IMR-90 (cell line): Measurements from ENCODE around the gene SIPA1L3. TPM values are rescaled to one million over a fixed set of nuclear protein-coding genes. Genes with fewer than 3 reads are reported as not detected.

Experiments used
- ATAC-seq: fragments of 200-7000 bp; cut with Tn5 transposase; 2 replicates; pipeline ENCODE4 v1.9.1; 2020; ENCODE audit warnings: low read depth, mild to moderate bottlenecking, moderate library complexity
- BruUV-seq: library from RNA; stranded (reverse); fragments of 400-500 nt; replicated peaks from 2 replicates; lab custom pipeline; 2021; lab: Mats Ljungman, UMichigan
- CTCF ChIA-PET: fragments of 300-600 bp; formaldehyde crosslinking; extraction: SDS; loops from one replicate; lab custom pipeline; 2021; ENCODE audit warnings: antibody characterized with exemption; lab: Yijun Ruan, JAX
- POLR2A ChIA-PET: fragments of 300-600 bp; sonication (Branson Sonifier 250); formaldehyde crosslinking; loops from one replicate; lab custom pipeline; 2022; ENCODE audit warnings: antibody characterized with exemption; ENCODE audit not compliant: unreplicated experiment; lab: Charles Lee
- DNase-seq: peaks from one replicate; pipeline ENCODE4 v3.0.0; 2013
- H2AFZ ChIP-seq: replicated peaks from 2 replicates; pipeline ENCODE3; 2013; ENCODE audit warnings: low read length, mild to moderate bottlenecking; ENCODE audit not compliant: poor library complexity
- H2AK5ac ChIP-seq: 2 replicates; pipeline ENCODE4 v1.6.1; 2013; ENCODE audit warnings: low read depth, low read length, inconsistent platforms
- H2AK9ac ChIP-seq: replicated peaks from 2 replicates; pipeline ENCODE3; 2013; ENCODE audit warnings: mild to moderate bottlenecking, low read depth, low read length, moderate library complexity; ENCODE audit not compliant: poor library complexity
- H2BK120ac ChIP-seq: 2 replicates; pipeline ENCODE4 v1.6.1; 2013; ENCODE audit warnings: low read depth, low read length, inconsistent platforms
- H2BK15ac ChIP-seq: 3 replicates; pipeline ENCODE4 v1.6.1; 2013; ENCODE audit warnings: low read depth, low read length, inconsistent platforms
- H2BK20ac ChIP-seq: 2 replicates; pipeline ENCODE4 v1.6.1; 2013; ENCODE audit warnings: low read depth, mild to moderate bottlenecking, inconsistent platforms, low read length, moderate library complexity
- H2BK5ac ChIP-seq: 2 replicates; pipeline ENCODE4 v1.6.1; 2013; ENCODE audit warnings: mild to moderate bottlenecking, low read depth, low read length, inconsistent platforms; ENCODE audit not compliant: poor library complexity, severe bottlenecking
- H3K14ac ChIP-seq: replicated peaks from 2 replicates; pipeline ENCODE4 v1.6.1; 2013; ENCODE audit warnings: low read depth, low read length, inconsistent platforms
- H3K18ac ChIP-seq: 2 replicates; pipeline ENCODE4 v1.6.1; 2013; ENCODE audit warnings: low read depth, low read length, control low read depth
- H3K23ac ChIP-seq: 2 replicates; pipeline ENCODE4 v1.6.1; 2013; ENCODE audit warnings: low read depth, low read length, inconsistent platforms
- H3K27ac ChIP-seq: 2 replicates; pipeline ENCODE4 v1.5.1; 2013; ENCODE audit warnings: mild to moderate bottlenecking, control low read depth, low read length; ENCODE audit not compliant: insufficient read depth
- H3K27me3 ChIP-seq: 2 replicates; pipeline ENCODE4 v1.6.1; 2013; ENCODE audit warnings: low read length; ENCODE audit not compliant: control insufficient read depth, insufficient read depth
- H3K36me3 ChIP-seq: 2 replicates; pipeline ENCODE4 v1.6.1; 2013; ENCODE audit warnings: low read length, mixed read lengths; ENCODE audit not compliant: control insufficient read depth, insufficient read depth
- H3K4ac ChIP-seq: 2 replicates; pipeline ENCODE4 v1.6.1; 2013; ENCODE audit warnings: low read depth, low read length, inconsistent platforms
- H3K4me1 ChIP-seq: 2 replicates; pipeline ENCODE4 v1.6.1; 2013; ENCODE audit warnings: low read length, mixed read lengths; ENCODE audit not compliant: control insufficient read depth, insufficient read depth
- H3K4me2 ChIP-seq: 2 replicates; pipeline ENCODE4 v1.6.1; 2013; ENCODE audit warnings: low read depth, mild to moderate bottlenecking, control low read depth, low read length, moderate library complexity
- H3K4me3 ChIP-seq: 2 replicates; pipeline ENCODE4 v1.5.1; 2013; ENCODE audit warnings: low read depth, mild to moderate bottlenecking, control low read depth, low read length, moderate library complexity; ENCODE audit not compliant: insufficient read depth
- H3K56ac ChIP-seq: 2 replicates; pipeline ENCODE4 v1.6.1; 2013; ENCODE audit warnings: low read length, inconsistent platforms; ENCODE audit not compliant: insufficient read depth; ENCODE audit errors: extremely low read depth
- H3K79me1 ChIP-seq, 2 experiments: 2 replicates each; pipeline ENCODE4 v1.6.1; 2013; ENCODE audit warnings: low read length in 2 of 2, inconsistent platforms in 1 of 2, low read depth in 1 of 2
- H3K9ac ChIP-seq: 2 replicates; pipeline ENCODE4 v1.6.1; 2013; ENCODE audit warnings: low read depth, low read length, control low read depth
- H3K9me1 ChIP-seq: 2 replicates; pipeline ENCODE4 v1.6.1; 2013; ENCODE audit warnings: low read length, inconsistent platforms; ENCODE audit not compliant: insufficient read depth
- H3K9me3 ChIP-seq: 2 replicates; pipeline ENCODE4 v1.6.1; 2013; ENCODE audit warnings: low read length; ENCODE audit not compliant: control insufficient read depth, insufficient read depth
- H4K20me1 ChIP-seq: 2 replicates; pipeline ENCODE4 v1.6.1; 2013; ENCODE audit warnings: low read length, inconsistent platforms; ENCODE audit not compliant: insufficient read depth
- H4K5ac ChIP-seq: 2 replicates; pipeline ENCODE4 v1.6.1; 2013; ENCODE audit warnings: mild to moderate bottlenecking, low read depth, low read length, control low read depth
- H4K8ac ChIP-seq, 2 experiments: 2 replicates each; pipeline ENCODE4 v1.6.1; 2013; ENCODE audit warnings: low read depth in 2 of 2, low read length in 2 of 2, control low read depth in 1 of 2, inconsistent platforms in 1 of 2
- H4K91ac ChIP-seq: 2 replicates; pipeline ENCODE4 v1.6.1; 2013; ENCODE audit warnings: low read depth, low read length, inconsistent platforms; ENCODE audit not compliant: insufficient read depth
- BHLHE40 ChIP-seq: fragments of 150-350 bp; IDR thresholded peaks from 2 replicates; pipeline ENCODE4 v1.6.1; 2016; ENCODE audit warnings: mild to moderate bottlenecking, low read depth, low read length
- CEBPB ChIP-seq: IDR thresholded peaks from 2 replicates; pipeline ENCODE4 v1.6.1; 2012; ENCODE audit warnings: low read depth, low read length, improper control_type of control experiment
- CHD1 ChIP-seq: IDR thresholded peaks from 2 replicates; pipeline ENCODE4 v1.6.1; 2012; ENCODE audit warnings: low read depth, low read length, improper control_type of control experiment
- FOS ChIP-seq: fragments of 150-350 bp; IDR thresholded peaks from 2 replicates; pipeline ENCODE4 v1.6.1; 2016; ENCODE audit warnings: low read depth, low read length
- MAFK ChIP-seq: IDR thresholded peaks from 2 replicates; pipeline ENCODE4 v1.6.1; 2012; ENCODE audit warnings: low read depth, low read length, improper control_type of control experiment
- MAZ ChIP-seq: IDR thresholded peaks from 2 replicates; pipeline ENCODE4 v1.6.1; 2012; ENCODE audit warnings: low read depth, mild to moderate bottlenecking, low read length, improper control_type of control experiment, moderate library complexity, borderline replicate concordance
- MXI1 ChIP-seq: IDR thresholded peaks from 2 replicates; pipeline ENCODE4 v1.6.1; 2012; ENCODE audit warnings: low read depth, mild to moderate bottlenecking, low read length, moderate library complexity, borderline replicate concordance
- NFE2L2 ChIP-seq: fragments of 150-350 bp; IDR thresholded peaks from 2 replicates; pipeline ENCODE4 v1.6.1; 2016; ENCODE audit warnings: low read depth, mild to moderate bottlenecking, low read length
- POLR2A ChIP-seq: IDR thresholded peaks from 2 replicates; pipeline ENCODE4 v1.6.1; 2012; ENCODE audit warnings: mild to moderate bottlenecking, low read depth, low read length
- RAD21 ChIP-seq: IDR thresholded peaks from 2 replicates; pipeline ENCODE4 v1.6.1; 2012; ENCODE audit warnings: low read length, improper control_type of control experiment
- RCOR1 ChIP-seq: IDR thresholded peaks from 2 replicates; pipeline ENCODE4 v1.6.1; 2012; ENCODE audit warnings: mild to moderate bottlenecking, low read length, improper control_type of control experiment; ENCODE audit not compliant: insufficient replicate concordance
- RFX5 ChIP-seq: IDR thresholded peaks from 2 replicates; pipeline ENCODE4 v1.8.0; 2012; ENCODE audit warnings: low read depth, mild to moderate bottlenecking, low read length, moderate library complexity
- SMC3 ChIP-seq: fragments of 150-350 bp; IDR thresholded peaks from 2 replicates; pipeline ENCODE4 v1.6.1; 2016; ENCODE audit warnings: low read depth, mild to moderate bottlenecking, antibody characterized with exemption, low read length, moderate library complexity
- WGBS, 2 experiments: methylation state at CpG; one replicate each; pipeline versions ENCODE4 v1.1.5 to v1.1.7; 2013; ENCODE audit warnings: missing lambda C conversion rate in 2 of 2; ENCODE audit not compliant: insufficient read length in 1 of 2; ENCODE audit errors: extremely low coverage in 2 of 2; 5-methylcytosine and 5-hydroxymethylcytosine counted together
- dilution Hi-C: fragments of 300-500 bp; cut with HindIII; formaldehyde crosslinking; loops from one replicate; pipeline ENCODE4 v1.14.3; 2018; ENCODE audit warnings: low sequenced_read_pairs; ENCODE audit not compliant: unreplicated experiment
- in situ Hi-C: fragments of 300-500 bp; cut with MboI; formaldehyde crosslinking; loops from 3 replicates; pipeline ENCODE4 v1.14.3; 2019; ENCODE audit warnings: low sequenced_read_pairs, inconsistent platforms, mixed read lengths
- intact Hi-C: fragments of 100-400 bp; cut with micrococcal nuclease; formaldehyde crosslinking; loops from 2 replicates; pipeline ENCODE4 v1.10.0; 2022
- polyA plus RNA-seq, 3 experiments: library from polyadenylated mRNA; depleted of rRNA; stranded (reverse); fragments of >200 nt; gene quantifications; 2 replicates each; pipeline ENCODE4 v1.2.3, GENCODE V29; 2012; ENCODE audit warnings: low replicate concordance in 1 of 3
- total RNA-seq: library from RNA; depleted of rRNA; stranded (reverse); fragments of >200 nt; gene quantifications from 2 replicates; pipeline ENCODE4 v1.2.3, GENCODE V29; 2012
- TF ChIP-seq, protein P1 (sequence below): fragments of 150-350 bp; IDR thresholded peaks from 2 replicates; pipeline ENCODE4 v1.6.1; 2016; ENCODE audit warnings: low read depth, mild to moderate bottlenecking, low read length, moderate library complexity, borderline replicate concordance
- TF ChIP-seq, protein P2 (sequence below): conservative IDR thresholded peaks from 2 replicates; pipeline ENCODE4 v1.5.1; 2012; ENCODE audit warnings: mild to moderate bottlenecking, low read depth, low read length, improper control_type of control experiment
- TF ChIP-seq, protein P3 (sequence below): fragments of 150-350 bp; IDR thresholded peaks from 2 replicates; pipeline ENCODE4 v1.6.1; 2017; ENCODE audit warnings: mild to moderate bottlenecking, antibody characterized with exemption, low read length, low read depth

Gene SIPA1L3
- total and polyA plus RNA-seq, 2 of the 4 experiments (the other 2 are of a cell fraction): 4.1 to 9.4 TPM

DNA sequence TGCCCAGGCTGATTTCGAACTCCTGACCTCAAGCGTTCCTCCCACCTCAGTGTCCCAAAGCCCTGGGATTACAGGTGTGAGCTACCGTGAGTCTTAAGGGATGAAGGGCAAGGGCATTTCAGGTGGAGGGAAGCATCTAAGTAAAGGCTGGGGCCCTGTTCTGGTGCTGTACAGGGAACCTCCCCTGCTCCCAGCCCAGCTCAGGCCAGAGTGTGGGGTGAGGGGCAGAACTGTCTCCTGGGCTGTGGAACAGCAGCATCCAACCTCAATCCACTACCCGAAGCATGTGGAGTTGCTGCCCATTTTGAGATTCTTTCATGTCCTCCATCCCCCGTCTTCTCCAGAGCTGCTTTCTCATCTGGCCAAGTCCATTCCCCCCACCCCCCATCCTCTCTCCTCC is 105.3 kb downstream of the SIPA1L3 start:
- intact Hi-C loops: no loop called here
- ChIA-PET POLR2A (interaction anchor here (1.0 to 1.2 kb wide), 2 partner anchors 8 to 9 kb away, joined by 4 read pairs; no protein-coding TSS in a partner anchor), CTCF (no interaction called here)
- no peak overlapping the region for H4K5ac ChIP-seq
- peaks cover 6% of the 10 kb centered on the region; the same call in 1 of the 2 replicates for H3K4me1 ChIP-seq
- H2BK5ac ChIP-seq: peak overlapping the region; percentile 8
- H2BK15ac ChIP-seq: no peak overlapping the region
- no peaks in the 10 kb centered on the region for H3K27me3 ChIP-seq
- no peak overlapping the region for H2BK20ac ChIP-seq
- no peak overlapping the region for H3K23ac ChIP-seq
- H3K56ac ChIP-seq: no peak overlapping the region
- H3K9ac ChIP-seq: no peak overlapping the region
- no peak overlapping the region for H3K4me2 ChIP-seq
- H3K14ac ChIP-seq: no peak overlapping the region; the same call in 1 of the 2 replicates
- dilution Hi-C loops: no loop called here
- no peak for DNase-seq
- no peak overlapping the region for H2AFZ ChIP-seq
- no peak overlapping the region; a peak in 1 of 4 replicates for H4K8ac ChIP-seq
- H3K27ac ChIP-seq: no peak overlapping the region
- in situ Hi-C loops: no loop called here
- no peak for ATAC-seq
- H2BK120ac ChIP-seq: no peak overlapping the region
- no peak overlapping the region for H3K4me3 ChIP-seq
- TF ChIP-seq RCOR1 (no peak), RFX5 (no peak), MXI1 (no peak), MAZ (no peak), NFE2L2 (no peak), CEBPB (no peak), RAD21 (no peak), SMC3 (no peak), FOS (no peak), BHLHE40 (no peak), CHD1 (no peak), MAFK (no peak), POLR2A (no peak)
- TF ChIP-seq, protein P1, sequence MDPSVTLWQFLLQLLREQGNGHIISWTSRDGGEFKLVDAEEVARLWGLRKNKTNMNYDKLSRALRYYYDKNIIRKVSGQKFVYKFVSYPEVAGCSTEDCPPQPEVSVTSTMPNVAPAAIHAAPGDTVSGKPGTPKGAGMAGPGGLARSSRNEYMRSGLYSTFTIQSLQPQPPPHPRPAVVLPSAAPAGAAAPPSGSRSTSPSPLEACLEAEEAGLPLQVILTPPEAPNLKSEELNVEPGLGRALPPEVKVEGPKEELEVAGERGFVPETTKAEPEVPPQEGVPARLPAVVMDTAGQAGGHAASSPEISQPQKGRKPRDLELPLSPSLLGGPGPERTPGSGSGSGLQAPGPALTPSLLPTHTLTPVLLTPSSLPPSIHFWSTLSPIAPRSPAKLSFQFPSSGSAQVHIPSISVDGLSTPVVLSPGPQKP: no peak
- TF ChIP-seq, protein P2, sequence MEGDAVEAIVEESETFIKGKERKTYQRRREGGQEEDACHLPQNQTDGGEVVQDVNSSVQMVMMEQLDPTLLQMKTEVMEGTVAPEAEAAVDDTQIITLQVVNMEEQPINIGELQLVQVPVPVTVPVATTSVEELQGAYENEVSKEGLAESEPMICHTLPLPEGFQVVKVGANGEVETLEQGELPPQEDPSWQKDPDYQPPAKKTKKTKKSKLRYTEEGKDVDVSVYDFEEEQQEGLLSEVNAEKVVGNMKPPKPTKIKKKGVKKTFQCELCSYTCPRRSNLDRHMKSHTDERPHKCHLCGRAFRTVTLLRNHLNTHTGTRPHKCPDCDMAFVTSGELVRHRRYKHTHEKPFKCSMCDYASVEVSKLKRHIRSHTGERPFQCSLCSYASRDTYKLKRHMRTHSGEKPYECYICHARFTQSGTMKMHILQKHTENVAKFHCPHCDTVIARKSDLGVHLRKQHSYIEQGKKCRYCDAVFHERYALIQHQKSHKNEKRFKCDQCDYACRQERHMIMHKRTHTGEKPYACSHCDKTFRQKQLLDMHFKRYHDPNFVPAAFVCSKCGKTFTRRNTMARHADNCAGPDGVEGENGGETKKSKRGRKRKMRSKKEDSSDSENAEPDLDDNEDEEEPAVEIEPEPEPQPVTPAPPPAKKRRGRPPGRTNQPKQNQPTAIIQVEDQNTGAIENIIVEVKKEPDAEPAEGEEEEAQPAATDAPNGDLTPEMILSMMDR: no peak
- TF ChIP-seq, protein P3, sequence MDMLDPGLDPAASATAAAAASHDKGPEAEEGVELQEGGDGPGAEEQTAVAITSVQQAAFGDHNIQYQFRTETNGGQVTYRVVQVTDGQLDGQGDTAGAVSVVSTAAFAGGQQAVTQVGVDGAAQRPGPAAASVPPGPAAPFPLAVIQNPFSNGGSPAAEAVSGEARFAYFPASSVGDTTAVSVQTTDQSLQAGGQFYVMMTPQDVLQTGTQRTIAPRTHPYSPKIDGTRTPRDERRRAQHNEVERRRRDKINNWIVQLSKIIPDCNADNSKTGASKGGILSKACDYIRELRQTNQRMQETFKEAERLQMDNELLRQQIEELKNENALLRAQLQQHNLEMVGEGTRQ: no peak
- WGBS, 2 experiments: no CpG with 5 or more reads among the region's 5 CpGs
- no peak overlapping the region for H3K4ac ChIP-seq
- no peak overlapping the region for H2AK5ac ChIP-seq
- no peaks in the 10 kb centered on the region for H3K36me3 ChIP-seq
- H3K79me1 ChIP-seq: peaks cover 40 to 91% of the 10 kb centered on the region in 2 experiments
- no TSS peak for BruUV-seq
- no peak overlapping the region for H3K18ac ChIP-seq
- no peak overlapping the region for H4K91ac ChIP-seq
- H3K9me3 ChIP-seq: no peaks in the 10 kb centered on the region
- H2AK9ac ChIP-seq: no peak overlapping the region
- peaks cover 21% of the 10 kb centered on the region for H3K9me1 ChIP-seq
- H4K20me1 ChIP-seq: peaks cover 8% of the 10 kb centered on the region; the same call in 1 of the 2 replicates
